Astrocyte (in vitro differentiated cells and primary cell): ENCODE results near the gene KIFC1. TPM values are rescaled to one million over a fixed set of nuclear protein-coding genes. Genes with fewer than 3 reads are reported as not detected.

Experiments used
- DNase-seq: peaks from one replicate; pipeline ENCODE4 v3.0.0-alpha.2; 2010; ENCODE audit warnings: low read depth
- FAIRE-seq: peaks from 2 replicates; lab custom pipeline; 2011; peaks lifted over from hg19 to GRCh38; lab: Jason Lieb, UNC
- H2AFZ ChIP-seq: 2 replicates; pipeline ENCODE4 v1.6.0; 2012; ENCODE audit warnings: low read depth, low read length, inconsistent platforms
- H3K27ac ChIP-seq: 2 replicates; pipeline ENCODE4 v1.5.1; 2011; ENCODE audit warnings: low read depth, low read length, inconsistent platforms
- H3K27me3 ChIP-seq: 2 replicates; pipeline ENCODE4 v1.6.0; 2011; ENCODE audit warnings: low read length, inconsistent platforms; ENCODE audit not compliant: insufficient read depth
- H3K36me3 ChIP-seq: 2 replicates; pipeline ENCODE4 v1.5.1; 2011; ENCODE audit warnings: low read length, inconsistent platforms; ENCODE audit not compliant: insufficient read depth
- H3K4me1 ChIP-seq: 2 replicates; pipeline ENCODE4 v1.5.1; 2011; ENCODE audit warnings: low read length, inconsistent platforms; ENCODE audit not compliant: insufficient read depth
- H3K4me2 ChIP-seq: 2 replicates; pipeline ENCODE4 v1.6.0; 2012; ENCODE audit warnings: low read length, inconsistent platforms
- H3K4me3 ChIP-seq: 2 replicates; pipeline ENCODE4 v1.5.1; 2011; ENCODE audit warnings: low read depth, mild to moderate bottlenecking, low read length, inconsistent platforms; ENCODE audit not compliant: insufficient read depth
- H3K79me2 ChIP-seq: 2 replicates; pipeline ENCODE4 v1.6.0; 2012; ENCODE audit warnings: mild to moderate bottlenecking, low read length, inconsistent platforms; ENCODE audit not compliant: insufficient read depth
- H3K9ac ChIP-seq: 2 replicates; pipeline ENCODE4 v1.6.0; 2012; ENCODE audit warnings: mild to moderate bottlenecking, low read length, inconsistent platforms
- H3K9me3 ChIP-seq: 2 replicates; pipeline ENCODE4 v1.5.1; 2012; ENCODE audit warnings: low read depth, mild to moderate bottlenecking, low read length, inconsistent platforms; ENCODE audit not compliant: insufficient read depth
- H4K20me1 ChIP-seq: 2 replicates; pipeline ENCODE4 v1.6.0; 2012; ENCODE audit warnings: low read length, inconsistent platforms; ENCODE audit not compliant: insufficient read depth
- H3K27ac Mint-ChIP-seq: one replicate; pipeline ENCODE4 v1.8.0; 2021; ENCODE audit warnings: mild to moderate bottlenecking, mixed read lengths; ENCODE audit not compliant: unreplicated experiment
- H3K27me3 Mint-ChIP-seq: one replicate; pipeline ENCODE4 v1.8.0; 2021; ENCODE audit warnings: low read depth, mixed read lengths; ENCODE audit not compliant: unreplicated experiment
- H3K36me3 Mint-ChIP-seq: one replicate; pipeline ENCODE4 v1.8.0; 2021; ENCODE audit warnings: low read depth, mixed read lengths; ENCODE audit not compliant: unreplicated experiment
- H3K4me1 Mint-ChIP-seq: one replicate; pipeline ENCODE4 v1.8.0; 2021; ENCODE audit warnings: low read depth, mixed read lengths; ENCODE audit not compliant: unreplicated experiment
- H3K4me3 Mint-ChIP-seq: one replicate; pipeline ENCODE4 v1.8.0; 2021; ENCODE audit warnings: mild to moderate bottlenecking, moderate library complexity, mixed read lengths; ENCODE audit not compliant: unreplicated experiment
- H3K9me3 Mint-ChIP-seq: one replicate; pipeline ENCODE4 v1.8.0; 2021; ENCODE audit warnings: mild to moderate bottlenecking, mixed read lengths; ENCODE audit not compliant: unreplicated experiment
- EZH2 ChIP-seq: IDR thresholded peaks from 2 replicates; pipeline ENCODE4 v1.6.1; 2012; ENCODE audit warnings: mild to moderate bottlenecking, low read length, inconsistent platforms; ENCODE audit not compliant: insufficient read depth
- total RNA-seq: library from RNA; stranded (reverse); gene quantifications from 2 replicates; pipeline ENCODE4 v1.2.1, GENCODE V29; 2021
- TF ChIP-seq, protein P1 (sequence below): IDR thresholded peaks from 2 replicates; pipeline ENCODE4 v1.5.1; 2011; ENCODE audit warnings: low read depth, mild to moderate bottlenecking, inconsistent platforms, low read length, moderate library complexity; ENCODE audit not compliant: insufficient read depth

The KIFC1 gene
- total RNA-seq, 1 donor from 2014 or later = 4.2 TPM

DNA sequence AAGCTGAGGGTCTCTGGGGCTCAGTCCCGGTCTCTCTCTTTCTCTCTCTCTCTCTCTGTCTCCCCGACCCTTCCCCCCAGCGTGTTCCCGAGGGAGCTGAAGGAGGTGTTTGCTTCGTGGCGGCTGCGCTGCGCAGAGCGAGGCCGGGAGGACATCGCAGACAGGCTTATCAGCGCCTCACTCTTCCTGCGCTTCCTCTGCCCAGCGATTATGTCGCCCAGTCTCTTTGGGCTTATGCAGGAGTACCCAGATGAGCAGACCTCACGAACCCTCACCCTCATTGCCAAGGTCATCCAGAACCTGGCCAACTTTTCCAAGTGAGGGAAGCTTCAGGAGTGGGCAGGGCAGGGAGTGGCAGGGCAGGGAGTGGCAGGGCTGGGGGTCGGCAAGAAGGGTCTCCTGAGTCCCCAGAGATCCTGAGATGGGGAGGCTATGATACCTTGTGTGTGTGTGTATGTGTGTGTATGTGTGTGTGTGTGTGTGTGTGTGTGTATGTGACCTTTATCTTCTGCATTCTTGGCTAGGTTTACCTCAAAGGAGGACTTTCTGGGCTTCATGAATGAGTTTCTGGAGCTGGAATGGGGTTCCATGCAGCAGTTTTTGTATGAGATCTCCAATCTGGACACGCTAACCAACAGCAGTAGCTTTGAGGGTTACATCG lies 49.2 kb downstream of the KIFC1 start:
- H3K4me3 Mint-ChIP-seq = no peak overlapping the region
- no peak overlapping the region for H3K4me3 ChIP-seq
- H4K20me1 ChIP-seq = peaks cover 11% of the 10 kb centered on the region
- H3K9ac ChIP-seq = no peak overlapping the region
- peaks cover 4% of the 10 kb centered on the region for H3K4me1 Mint-ChIP-seq
- no peak overlapping the region for H3K4me2 ChIP-seq
- H3K4me1 ChIP-seq = peaks cover 3% of the 10 kb centered on the region
- no peaks in the 10 kb centered on the region for H3K27me3 ChIP-seq
- DNase-seq (no peak), FAIRE-seq (no peak)
- H3K9me3 ChIP-seq = no peaks in the 10 kb centered on the region
- H3K27ac ChIP-seq = no peak overlapping the region
- no peaks in the 10 kb centered on the region for H3K79me2 ChIP-seq
- H3K27ac Mint-ChIP-seq = no peak overlapping the region
- H3K36me3 ChIP-seq = peaks cover 23% of the 10 kb centered on the region
- peaks cover 38% of the 10 kb centered on the region for H3K36me3 Mint-ChIP-seq
- H2AFZ ChIP-seq = no peak overlapping the region
- no peaks in the 10 kb centered on the region for H3K9me3 Mint-ChIP-seq
- no peaks in the 10 kb centered on the region for H3K27me3 Mint-ChIP-seq
- TF ChIP-seq, protein P1, sequence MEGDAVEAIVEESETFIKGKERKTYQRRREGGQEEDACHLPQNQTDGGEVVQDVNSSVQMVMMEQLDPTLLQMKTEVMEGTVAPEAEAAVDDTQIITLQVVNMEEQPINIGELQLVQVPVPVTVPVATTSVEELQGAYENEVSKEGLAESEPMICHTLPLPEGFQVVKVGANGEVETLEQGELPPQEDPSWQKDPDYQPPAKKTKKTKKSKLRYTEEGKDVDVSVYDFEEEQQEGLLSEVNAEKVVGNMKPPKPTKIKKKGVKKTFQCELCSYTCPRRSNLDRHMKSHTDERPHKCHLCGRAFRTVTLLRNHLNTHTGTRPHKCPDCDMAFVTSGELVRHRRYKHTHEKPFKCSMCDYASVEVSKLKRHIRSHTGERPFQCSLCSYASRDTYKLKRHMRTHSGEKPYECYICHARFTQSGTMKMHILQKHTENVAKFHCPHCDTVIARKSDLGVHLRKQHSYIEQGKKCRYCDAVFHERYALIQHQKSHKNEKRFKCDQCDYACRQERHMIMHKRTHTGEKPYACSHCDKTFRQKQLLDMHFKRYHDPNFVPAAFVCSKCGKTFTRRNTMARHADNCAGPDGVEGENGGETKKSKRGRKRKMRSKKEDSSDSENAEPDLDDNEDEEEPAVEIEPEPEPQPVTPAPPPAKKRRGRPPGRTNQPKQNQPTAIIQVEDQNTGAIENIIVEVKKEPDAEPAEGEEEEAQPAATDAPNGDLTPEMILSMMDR = no peak
- no peak for TF ChIP-seq EZH2

DNA sequence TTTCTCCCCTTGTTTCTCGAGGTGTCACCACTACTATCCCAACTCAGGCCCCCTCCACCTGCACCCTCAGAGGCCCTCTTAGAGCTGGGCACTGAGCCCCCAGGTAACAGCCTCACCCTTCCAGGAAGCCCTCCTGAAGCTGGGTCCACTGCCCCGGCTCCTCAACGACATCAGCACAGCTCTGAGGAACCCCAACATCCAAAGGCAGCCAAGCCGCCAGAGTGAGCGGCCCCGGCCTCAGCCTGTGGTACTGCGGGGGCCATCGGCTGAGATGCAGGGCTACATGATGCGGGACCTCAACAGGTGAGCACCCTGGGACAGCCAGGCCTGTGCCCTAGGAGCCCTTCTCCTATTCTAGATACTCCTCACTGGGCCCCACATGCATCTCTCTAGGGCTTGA lies 49.8 kb downstream of the KIFC1 start:
- peaks cover 4% of the 10 kb centered on the region for H3K4me1 Mint-ChIP-seq
- no peak overlapping the region for H3K27ac Mint-ChIP-seq
- no peak overlapping the region for H3K4me3 Mint-ChIP-seq
- TF ChIP-seq, protein P1 = no peak
- no peak for TF ChIP-seq EZH2
- no peaks in the 10 kb centered on the region for H3K27me3 ChIP-seq
- H3K79me2 ChIP-seq = no peaks in the 10 kb centered on the region
- peaks cover 18% of the 10 kb centered on the region for H3K36me3 ChIP-seq
- no peaks in the 10 kb centered on the region for H3K9me3 ChIP-seq
- H3K9me3 Mint-ChIP-seq = no peaks in the 10 kb centered on the region
- no peak overlapping the region for H3K9ac ChIP-seq
- FAIRE-seq = no peak
- H3K27ac ChIP-seq = no peak overlapping the region
- peaks cover 3% of the 10 kb centered on the region for H3K4me1 ChIP-seq
- H3K36me3 Mint-ChIP-seq = peaks cover 42% of the 10 kb centered on the region
- H3K4me2 ChIP-seq = no peak overlapping the region
- DNase-seq = no peak
- H2AFZ ChIP-seq = no peak overlapping the region
- H4K20me1 ChIP-seq = peaks cover 11% of the 10 kb centered on the region
- no peaks in the 10 kb centered on the region for H3K27me3 Mint-ChIP-seq
- H3K4me3 ChIP-seq = no peak overlapping the region

DNA sequence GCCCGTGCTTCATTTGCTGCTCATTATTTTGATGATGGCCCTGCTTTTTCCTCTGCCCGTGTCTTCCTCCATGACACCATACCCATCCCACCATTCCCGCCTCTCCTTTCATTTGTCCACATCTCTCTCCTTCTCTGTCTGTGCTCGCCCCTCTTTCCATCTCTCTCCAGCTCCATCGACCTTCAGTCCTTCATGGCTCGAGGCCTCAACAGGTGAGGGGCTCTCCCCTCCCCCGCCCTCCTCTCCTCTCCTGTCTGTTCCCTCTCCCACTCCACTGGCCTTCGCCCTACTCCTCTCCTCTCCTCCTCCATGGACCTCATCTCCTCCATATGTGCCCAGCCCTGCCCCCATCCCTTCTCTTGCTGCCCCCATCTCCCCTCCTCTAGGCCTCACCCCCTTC lies 50.7 kb downstream of the KIFC1 start:
- H4K20me1 ChIP-seq = peaks cover 11% of the 10 kb centered on the region
- H3K4me2 ChIP-seq = no peak overlapping the region
- Mint-ChIP-seq H3K4me3 (no peak overlapping the region), H3K27ac (no peak overlapping the region), H3K27me3 (no peaks in the 10 kb centered on the region), H3K36me3 (peaks cover 40% of the 10 kb centered on the region), H3K4me1 (peaks cover 4% of the 10 kb centered on the region), H3K9me3 (no peaks in the 10 kb centered on the region)
- no peak overlapping the region for H3K27ac ChIP-seq
- DNase-seq (no peak), FAIRE-seq (no peak)
- peaks cover 11% of the 10 kb centered on the region for H3K36me3 ChIP-seq
- H3K9ac ChIP-seq = no peak overlapping the region
- no peak for TF ChIP-seq EZH2
- TF ChIP-seq, protein P1 = no peak
- H3K27me3 ChIP-seq = no peaks in the 10 kb centered on the region
- H3K4me1 ChIP-seq = peaks cover 3% of the 10 kb centered on the region
- no peak overlapping the region for H2AFZ ChIP-seq
- no peak overlapping the region for H3K4me3 ChIP-seq
- H3K79me2 ChIP-seq = no peaks in the 10 kb centered on the region
- no peaks in the 10 kb centered on the region for H3K9me3 ChIP-seq
